ENCODE data around the gene F8.
"Not testable (repeated sequence)": the region's sequence is repeated elsewhere in the genome, so short reads cannot be mapped to it uniquely, and the experiment has no call there.

F8 gene

DNA sequence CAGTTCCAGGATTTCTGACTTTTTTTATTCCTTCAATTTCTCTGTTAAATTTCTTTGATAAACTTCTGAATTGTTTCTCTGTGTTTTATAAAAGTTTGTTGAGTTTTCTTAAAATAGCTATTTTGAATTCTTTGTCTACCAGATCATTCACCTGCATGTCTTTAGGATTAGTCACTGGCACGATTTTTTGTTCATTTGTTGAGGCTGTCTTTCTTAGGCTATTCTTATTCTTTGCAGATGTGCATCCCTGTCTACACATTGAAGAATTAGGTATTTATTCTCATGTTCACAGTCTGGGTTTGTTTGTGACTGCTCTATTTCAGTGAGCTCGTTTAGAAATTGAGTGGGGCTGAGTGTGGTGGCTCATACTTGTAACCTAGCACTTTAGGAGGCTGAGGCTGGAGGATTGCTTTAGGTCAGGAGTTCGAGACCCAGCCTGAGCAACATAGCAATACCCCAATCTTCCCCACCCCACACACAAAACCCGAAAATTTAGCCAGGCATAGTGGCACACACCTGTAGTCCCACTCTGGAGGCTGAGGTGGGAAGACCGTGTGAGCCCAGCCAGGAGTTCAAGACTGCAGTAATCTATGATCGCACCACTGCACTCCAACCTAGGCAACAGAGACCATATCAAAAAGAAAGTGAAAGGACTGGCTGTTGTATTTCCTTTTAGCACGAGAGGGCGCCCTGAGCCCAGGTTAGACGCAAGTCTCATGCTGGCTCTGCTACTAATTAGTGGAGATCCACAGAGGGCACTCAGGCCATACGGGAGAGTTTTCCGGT is 42.0 kb downstream of the F8 start:
- peak; percentile 82 for DNase-seq

DNA sequence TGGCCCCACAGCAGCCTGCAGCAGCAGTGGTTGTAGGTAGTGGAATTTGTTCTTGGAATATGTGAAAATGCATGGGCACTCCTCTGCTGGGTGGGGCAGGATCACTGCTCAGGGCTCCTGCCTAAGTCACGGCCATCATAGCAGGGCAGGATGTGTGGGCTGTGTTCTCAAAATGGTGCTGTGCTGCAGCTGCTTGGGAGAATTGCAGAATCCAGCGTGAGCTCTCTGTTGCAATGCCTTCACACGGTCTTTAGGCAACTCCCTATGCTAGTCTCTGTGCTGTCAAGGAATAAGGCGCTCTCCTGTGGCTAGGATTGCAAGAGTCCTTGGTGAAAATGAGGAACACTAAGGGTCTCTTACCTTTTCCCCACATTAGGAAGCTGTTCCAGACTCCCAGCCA is 42.9 kb downstream of the F8 start:
- no peak for DNase-seq

DNA sequence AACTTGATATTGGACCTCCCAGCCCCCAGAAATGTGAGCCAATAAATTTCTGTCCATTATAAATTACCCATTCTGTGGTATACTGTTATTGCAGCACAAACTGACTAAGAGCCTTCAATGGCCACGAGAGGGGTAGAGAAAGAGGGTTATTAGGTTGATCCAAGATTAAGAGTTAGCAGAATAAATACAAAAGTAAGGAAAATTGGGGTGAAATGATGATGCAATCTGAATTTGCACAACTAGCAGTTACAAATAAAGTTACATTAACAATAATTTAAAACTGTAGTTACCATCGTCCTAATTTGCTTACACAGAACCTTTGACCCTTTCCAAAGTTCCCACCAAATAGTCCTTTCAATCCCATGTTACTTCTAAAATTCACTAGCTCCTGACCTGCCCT is 54.2 kb downstream of the F8 start:
- DNase-seq = no peak

DNA sequence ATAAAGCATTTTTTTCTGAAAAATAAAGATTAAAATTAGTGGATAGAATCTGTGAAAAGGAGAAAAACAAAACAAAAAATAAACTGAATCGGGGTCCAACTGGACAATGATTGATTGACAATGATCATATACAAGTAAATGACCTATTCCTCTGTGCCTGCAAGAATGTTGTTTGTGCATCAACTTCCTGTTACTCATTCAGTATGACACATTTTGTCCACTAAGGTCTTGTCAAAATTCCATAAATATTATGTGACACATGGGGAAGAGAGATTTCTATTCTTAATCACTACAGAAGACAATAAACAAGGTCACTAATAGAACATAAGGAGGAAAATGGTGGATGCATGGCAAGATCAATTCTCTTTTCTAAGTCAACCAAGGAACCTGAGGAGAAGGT is 54.9 kb downstream of the F8 start:
- DNase-seq = no peak

DNA sequence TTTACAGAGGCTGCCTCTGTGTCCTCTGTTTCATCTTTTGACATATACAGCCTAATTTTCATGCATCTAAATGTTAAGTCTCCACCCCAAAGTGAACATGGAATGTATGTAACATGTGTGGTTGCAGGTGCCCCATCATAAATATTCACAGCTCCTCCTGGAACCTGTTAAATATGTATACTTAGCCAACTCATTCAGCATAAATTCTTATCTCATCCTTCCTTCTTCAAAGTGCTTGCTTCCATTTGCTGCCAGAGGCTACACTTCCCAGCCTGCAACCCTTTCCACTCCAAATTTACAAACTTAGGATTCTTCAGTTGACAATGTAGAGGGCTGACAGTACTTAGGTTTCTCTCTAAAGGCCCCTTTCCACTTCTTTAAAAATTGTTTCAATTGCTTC is 60.6 kb downstream of the F8 start:
- DNase-seq = no peak

DNA sequence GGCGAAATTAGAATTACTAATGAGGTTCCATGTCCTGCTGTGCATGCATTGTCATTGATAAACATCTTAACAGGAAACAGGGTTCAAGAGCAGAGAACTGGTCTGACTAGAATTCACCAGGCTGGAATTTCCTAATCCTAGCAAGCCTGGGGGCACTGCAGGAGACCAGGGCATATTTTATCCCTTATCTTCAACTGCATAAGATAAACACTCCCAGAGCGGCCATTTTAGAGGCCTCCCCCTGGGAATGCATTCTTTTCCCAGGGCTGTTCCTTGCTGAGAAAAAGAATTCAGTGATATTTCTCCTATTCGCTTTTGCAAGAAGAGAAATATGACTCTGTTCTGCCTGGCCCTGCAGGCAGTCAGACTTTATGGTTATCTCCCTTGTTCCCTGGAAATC is 66.7 kb downstream of the F8 start:
- not testable (repeated sequence) for DNase-seq

DNA sequence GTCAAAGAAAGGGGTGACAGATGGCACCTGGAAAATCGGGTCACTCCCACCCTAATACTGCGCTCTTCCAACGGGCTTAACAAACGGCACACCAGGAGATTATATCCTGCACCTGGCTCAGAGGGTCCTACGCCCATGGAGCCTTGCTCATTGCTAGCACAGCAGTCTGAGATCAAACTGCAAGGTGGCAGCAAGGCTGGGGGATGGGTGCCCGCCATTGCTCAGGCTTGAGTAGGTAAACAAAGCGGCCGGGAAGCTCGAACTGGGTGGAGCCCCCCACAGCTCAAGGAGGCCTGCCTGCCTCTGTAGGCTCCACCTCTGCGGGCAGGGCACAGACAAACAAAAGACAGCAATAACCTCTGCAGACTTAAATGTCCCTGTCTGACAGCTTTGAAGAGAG is 83.3 kb downstream of the F8 start:
- not testable (repeated sequence) for DNase-seq

DNA sequence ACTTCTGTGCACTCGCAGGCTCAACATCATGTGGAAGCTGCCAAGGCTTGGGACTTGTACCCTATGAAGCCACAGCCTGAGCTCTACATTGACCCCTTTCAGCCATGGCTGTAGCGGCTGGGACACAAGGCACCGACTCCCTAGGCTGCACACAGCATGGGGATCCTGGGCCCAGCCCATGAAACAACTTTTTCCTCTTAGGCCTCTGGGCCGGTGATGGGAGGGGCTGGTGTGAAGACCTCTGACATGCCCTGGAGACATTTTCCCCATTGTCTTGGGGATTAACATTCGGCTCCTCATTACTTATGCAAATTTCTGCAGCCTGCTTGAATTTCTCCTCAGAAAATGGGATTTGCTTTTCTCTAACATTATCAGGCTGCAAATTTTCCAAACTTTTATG is 97.8 kb downstream of the F8 start:
- DNase-seq = not testable (repeated sequence)

DNA sequence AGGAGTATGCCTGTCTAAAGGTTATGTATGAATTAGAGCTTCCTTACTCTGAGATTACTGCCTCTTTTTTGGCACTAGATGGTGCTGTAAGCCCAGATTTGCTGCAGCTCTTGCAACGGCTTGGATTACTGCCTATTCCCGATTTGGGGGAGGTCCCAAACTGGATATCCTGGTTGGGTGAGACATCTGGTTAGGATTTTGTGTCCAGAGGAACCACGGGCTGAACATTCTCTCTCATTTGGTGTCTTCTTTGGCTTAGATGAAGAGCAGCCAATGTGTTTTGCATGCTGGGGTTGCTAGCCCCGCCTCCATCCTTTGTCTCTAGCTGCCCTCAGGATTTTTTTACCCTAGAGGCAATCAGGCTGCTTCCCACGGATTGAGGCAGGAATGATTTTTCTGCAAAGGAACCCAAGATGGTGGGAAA is 104.5 kb downstream of the F8 start:
- peak; percentile 80 for DNase-seq

DNA sequence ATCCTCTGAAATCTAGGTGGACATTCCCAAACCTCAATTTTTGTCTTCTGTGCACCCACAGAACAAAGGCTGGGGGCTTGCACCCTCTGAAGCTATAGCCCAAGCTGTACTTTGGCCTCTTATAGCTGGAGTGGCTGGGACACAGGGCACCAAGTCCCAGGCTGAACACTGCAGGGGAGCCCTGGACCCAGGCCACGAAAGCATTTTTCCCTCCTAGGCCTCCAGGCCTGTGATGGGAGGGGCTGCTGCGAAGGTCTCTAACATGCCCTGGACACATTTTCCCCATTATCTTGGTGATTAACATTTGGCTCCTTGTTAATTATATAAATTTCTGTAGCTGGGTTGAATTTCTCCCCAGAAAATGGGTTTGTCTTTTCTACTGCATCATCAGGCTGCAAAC is 108.5 kb downstream of the F8 start:
- DNase-seq = no peak

DNA sequence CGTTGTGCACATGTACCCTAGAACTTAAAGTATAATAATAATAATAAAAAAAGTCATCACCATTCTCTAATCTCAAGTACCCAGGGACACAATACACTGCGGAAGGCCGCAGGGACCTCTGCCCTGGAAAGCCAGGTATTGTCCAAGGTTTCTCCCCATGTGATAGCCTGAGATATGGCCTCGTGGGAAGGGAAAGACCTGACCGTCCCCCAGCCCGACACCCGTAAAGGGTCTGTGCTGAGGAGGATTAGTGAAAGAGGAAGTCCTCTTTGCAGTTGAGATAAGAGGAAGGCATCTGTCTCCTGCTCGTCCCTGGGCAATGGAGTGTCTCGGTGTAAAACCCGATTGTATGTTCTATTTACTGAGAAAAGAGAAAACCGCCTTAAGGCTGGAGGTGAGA is 112.0 kb downstream of the F8 start:
- not testable (repeated sequence) for DNase-seq

DNA sequence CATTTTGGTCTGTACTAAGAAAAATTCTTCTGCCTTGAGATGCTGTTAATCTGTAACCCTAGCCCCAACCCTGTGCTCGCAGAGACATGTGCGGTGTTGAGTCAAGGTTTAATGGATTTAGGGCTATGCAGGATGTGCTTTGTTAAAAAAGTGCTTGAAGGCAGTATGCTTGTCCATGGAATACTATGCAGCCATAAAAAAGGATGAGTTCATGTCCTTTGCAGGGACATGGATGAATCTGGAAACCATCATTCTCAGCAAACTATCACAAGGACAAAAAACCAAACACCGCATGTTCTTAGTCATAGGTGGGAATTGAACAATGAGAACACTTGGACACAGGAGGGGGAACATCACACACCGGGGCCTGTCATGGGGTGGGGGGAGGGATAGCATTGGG is 112.5 kb downstream of the F8 start:
- DNase-seq = not testable (repeated sequence)

DNA sequence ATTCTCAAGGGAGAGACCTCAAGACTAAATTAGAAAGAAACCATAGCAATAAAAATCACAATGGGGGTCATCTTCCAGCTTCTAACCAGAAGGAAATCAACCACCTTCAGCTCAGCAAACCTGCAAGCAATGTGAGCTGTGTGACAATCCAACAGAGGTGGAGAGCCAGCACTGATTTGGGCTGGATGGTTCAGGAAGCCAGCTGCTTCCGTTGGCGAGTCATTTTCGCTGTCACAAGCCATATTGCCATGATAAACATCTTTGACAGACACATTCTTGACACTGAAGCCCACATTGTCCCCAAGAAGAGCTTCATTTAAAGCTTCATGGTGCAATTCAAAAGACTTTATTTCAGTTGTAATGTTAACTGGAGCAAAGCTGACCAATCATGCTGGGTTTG is 113.7 kb downstream of the F8 start:
- no peak for DNase-seq

DNA sequence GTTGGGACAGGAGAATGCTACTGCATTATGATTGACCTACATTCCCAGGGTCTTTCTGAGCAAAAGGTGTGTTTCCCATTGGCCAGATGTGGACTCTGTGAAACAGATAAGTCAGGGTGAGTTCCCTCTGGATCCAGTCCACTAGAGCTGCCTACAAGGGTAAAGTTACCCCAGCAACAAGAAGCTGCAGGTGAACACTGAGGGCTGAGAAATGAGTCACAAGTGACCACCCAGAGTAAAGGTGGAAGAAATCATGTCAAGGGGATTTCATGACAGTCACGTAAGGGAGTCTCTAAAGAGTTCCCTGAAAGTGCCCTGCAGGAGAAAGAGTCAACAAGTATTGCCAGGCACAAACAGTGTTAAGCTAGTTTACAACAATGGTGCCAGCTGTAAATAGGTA is 120.1 kb downstream of the F8 start:
- DNase-seq = no peak

DNA sequence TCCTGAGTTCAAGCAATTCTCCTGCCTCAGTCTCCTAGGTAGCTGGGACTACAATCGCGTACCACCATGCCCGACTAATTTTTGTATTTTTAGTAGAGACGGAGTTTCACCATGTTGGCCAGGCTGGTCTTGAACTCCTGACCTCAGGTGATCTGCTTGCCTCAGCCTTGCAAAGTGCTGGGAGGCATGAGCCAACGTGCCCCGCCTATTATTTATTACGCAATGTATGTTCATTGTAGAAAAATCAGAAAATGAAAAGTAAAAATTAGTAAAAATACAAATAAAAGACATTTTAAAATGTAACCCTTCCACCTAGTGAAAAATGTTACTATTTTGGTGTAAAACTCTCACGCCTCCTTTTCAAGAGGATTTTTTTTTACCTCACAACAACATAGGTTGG is 122.2 kb downstream of the F8 start:
- no peak for DNase-seq

DNA sequence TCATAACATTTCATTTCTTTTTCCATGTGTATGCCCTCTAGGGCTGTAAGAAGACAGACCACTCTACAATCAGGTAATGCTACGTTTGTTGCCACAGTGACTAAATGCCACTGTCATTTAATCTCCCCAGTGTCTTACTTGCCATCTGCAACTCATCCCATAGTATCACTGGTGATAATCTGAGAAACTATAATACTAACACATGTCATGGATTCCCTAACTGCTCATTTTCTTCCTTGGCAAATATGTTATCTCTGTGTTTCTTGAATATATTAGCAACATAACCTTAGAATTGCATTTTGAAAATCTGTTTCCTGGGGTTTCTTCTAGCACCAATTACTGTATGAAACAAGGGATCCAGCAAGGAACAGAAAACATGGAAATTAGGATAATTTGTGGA is 130.2 kb downstream of the F8 start:
- peak; percentile 38 for DNase-seq

DNA sequence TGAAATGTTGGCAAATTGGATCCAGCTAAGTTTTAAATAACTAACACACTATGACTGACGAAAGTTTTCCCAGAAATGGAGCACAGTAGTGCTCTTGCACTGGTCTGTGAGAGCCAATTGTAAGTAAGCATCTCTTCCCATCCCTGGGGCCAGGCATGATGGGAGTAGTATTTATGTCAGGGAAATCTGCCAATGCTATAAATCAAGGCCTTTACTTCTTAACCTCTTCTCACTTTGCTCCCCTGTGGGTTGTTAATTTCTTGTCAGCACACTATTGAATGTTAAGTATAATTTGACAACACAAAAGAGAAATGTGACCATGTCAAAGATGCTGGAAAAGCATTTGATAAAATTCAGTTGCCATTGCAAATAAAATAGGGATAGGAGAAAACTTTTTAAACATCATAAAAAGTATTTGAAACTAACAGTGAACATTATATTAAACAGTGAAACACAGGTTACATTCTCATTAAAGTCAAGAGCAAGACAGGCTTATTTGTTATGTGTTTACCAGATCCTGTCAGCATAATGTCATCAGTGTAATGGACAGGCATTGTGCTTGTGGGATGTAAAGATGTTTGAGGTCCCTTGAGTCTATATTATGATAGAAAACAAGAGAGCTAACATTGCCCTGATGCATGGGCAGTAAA is 131.4 kb downstream of the F8 start:
- peak; percentile 56 for DNase-seq

DNA sequence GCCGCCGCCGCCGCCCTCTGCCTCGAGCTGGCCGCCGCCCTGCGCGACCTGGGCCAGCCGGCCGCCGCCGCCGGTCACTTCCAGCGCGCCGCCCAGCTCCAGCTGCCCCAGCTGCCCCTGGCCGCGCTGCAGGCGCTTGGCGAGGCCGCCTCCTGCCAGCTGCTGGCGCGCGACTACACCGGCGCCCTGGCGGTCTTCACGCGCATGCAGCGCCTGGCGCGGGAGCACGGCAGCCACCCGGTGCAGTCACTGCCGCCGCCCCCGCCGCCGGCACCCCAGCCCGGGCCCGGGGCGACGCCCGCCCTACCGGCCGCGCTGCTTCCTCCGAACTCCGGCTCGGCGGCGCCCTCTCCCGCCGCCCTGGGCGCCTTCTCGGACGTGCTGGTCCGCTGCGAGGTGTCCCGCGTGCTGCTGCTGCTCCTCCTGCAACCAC is 135.7 kb downstream of the F8 start:
- not testable (repeated sequence) for DNase-seq

DNA sequence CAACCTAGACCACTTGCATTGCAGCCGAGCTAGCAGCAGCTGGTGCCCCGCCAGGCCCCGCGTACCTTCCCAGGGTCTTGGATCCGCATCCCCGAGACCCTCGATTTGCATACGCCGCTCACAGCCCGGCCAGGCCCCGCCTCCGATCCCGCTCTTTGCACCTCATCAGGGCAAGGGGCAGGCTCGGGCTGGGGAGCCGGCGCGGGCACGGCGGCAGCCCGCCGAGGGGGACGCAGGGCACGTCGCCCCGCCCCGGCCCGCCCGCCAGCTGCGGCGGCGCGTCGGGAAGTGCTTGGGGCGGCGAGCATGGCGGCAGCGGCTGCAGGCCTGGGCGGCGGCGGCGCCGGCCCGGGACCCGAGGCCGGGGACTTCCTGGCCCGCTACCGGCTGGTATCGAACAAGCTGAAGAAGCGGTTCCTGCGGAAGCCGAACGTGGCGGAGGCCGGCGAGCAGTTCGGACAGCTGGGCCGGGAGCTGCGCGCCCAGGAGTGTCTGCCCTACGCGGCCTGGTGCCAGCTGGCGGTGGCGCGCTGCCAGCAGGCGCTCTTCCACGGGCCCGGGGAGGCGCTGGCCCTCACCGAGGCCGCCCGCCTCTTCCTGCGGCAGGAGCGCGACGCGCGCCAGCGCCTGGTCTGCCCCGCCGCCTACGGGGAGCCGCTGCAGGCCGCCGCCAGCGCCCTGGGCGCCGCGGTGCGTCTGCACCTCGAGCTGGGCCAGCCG is 136.3 kb downstream of the F8 start, which contains the start of gene F8A1:
Gene F8A1, plus strand, starts transcription at position 287 of the 720 bp plus-strand sequence. Its CDS starts 20 bp downstream, at position 307.
- DNase-seq = not testable (repeated sequence)

DNA sequence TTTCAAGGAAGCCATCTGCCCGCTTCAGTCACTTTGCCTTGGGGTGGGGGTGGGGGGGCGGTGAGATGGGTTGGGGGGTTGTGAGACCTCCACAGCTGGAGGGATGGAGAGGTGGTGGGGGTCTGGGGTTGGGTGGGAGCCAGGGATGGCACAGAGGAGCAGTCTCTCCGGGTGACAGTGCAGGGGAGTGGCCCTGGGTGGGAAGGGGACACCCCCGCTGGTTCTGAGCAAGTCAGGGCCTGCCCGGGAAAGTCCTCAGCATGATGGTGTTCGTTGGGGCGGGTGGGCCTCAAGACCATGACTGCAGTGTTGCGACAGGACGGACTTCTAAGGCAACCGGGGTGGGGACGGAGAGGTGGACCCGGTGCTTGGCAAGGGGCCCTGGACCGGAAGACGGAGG is 137.0 kb downstream of the F8 start:
- DNase-seq = not testable (repeated sequence)

DNA sequence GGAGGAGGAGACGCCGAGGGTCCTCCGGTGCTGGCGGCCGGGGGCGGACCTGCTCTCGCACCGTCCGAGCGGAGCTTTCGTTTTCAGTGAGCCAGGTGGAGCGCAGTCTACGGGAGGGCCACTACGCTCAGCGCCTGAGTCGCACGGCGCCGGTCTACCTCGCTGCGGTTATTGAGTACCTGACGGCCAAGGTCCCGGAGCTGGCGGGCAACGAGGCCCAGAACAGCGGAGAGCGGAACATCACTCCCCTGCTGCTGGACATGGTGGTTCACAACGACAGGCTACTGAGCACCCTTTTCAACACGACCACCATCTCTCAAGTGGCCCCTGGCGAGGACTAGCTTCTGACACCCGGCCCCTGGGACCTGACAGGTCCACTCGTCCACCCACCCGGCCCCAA is 137.5 kb downstream of the F8 start:
- DNase-seq = not testable (repeated sequence)

DNA sequence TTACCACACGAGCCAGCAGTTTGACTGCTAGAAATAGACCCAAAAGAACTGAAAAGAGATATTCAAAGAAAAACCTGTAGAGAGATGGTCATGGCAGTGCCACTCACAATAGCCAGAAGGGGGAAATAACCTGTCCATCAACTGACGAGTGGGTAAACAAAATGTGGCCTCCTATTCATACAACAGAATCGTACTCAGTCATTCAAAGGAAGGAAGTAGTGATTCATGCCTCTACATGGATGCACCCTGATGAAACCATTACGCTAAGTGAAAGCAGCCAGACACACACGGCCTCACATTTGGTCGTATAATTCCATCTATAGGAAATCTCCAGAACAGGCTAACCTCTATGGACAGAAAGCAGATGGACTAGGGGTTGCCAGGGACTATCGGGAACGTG is 138.5 kb downstream of the F8 start:
- not testable (repeated sequence) for DNase-seq

DNA sequence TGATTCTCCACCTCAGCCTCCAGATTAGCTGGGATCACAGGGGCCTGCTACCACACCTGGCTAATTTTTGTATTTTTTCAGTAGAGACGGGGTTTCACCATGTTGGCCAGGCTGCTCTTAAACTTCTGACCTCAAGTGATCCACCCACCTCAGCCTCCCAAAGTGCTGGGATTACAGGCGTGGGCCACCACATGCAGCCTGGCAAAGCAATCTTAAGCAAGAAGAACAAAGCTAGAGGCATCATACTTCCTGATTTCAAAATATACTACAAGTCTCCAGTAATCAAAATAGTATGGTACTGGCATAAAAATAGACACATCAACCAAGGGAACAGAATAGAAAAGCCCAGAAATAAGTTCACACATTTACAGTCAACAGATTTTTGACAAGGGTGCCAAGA is 149.2 kb downstream of the F8 start:
- DNase-seq = no peak

DNA sequence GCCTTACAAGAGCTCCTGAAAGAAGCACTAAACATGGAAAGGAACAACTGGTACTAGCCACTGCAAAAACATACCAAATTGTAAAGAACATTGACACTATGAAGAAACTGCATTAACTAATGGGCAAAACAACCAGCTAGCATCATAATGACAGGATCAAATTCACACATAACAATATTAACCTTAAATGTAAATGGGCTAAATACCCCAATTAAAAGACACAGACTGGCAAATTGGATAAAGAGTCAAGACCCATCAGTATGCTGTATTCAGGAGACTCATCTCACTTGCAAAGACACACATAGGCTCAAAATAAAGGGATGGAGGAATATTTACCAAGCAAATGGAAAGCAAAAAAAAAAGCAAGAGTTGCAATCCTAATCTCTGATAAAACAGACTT is 154.0 kb downstream of the F8 start:
- DNase-seq = not testable (repeated sequence)

Measured in NCI-H82 (cell line).